Lower lobe of right lung (tissue), 2 donors: Measurements from ENCODE around the gene TAS1R1. TPM values are rescaled to one million over a fixed set of nuclear protein-coding genes. Genes with fewer than 3 reads are reported as not detected.

Experiments used
- ATAC-seq, 2 donors: fragments of 200-7000 bp; cut with Tn5 transposase; one replicate each; pipeline ENCODE4 v1.9.1; 2020 to 2022; ENCODE audit warnings: mild to moderate bottlenecking in 2 of 2, moderate library complexity in 2 of 2
- DNase-seq: peaks from one replicate; pipeline ENCODE4 v3.0.0-alpha.2; 2020
- H3K27ac ChIP-seq: fragments of 200-600 bp; one replicate; pipeline ENCODE4 v1.8.0; 2022
- H3K27me3 ChIP-seq: fragments of 200-600 bp; one replicate; pipeline ENCODE4 v1.8.0; 2022; ENCODE audit warnings: low read depth
- H3K36me3 ChIP-seq: fragments of 200-600 bp; one replicate; pipeline ENCODE4 v1.8.0; 2022; ENCODE audit warnings: mild to moderate bottlenecking
- H3K4me1 ChIP-seq: fragments of 200-600 bp; one replicate; pipeline ENCODE4 v1.8.0; 2022
- H3K4me3 ChIP-seq: fragments of 200-600 bp; one replicate; pipeline ENCODE4 v1.8.0; 2022; ENCODE audit warnings: mild to moderate bottlenecking
- H3K9me3 ChIP-seq: fragments of 200-600 bp; one replicate; pipeline ENCODE4 v1.8.0; 2022
- intact Hi-C: fragments of 100-400 bp; cut with DNase I; formaldehyde crosslinking; loops from one replicate; pipeline ENCODE4 v1.11.0; 2022
- long read RNA-seq: library from polyadenylated mRNA; unstranded; transcript quantifications from one replicate; pipeline ENCODE4 v2.0.0, GENCODE V29; 2021
- total RNA-seq: library from RNA; stranded (reverse); fragmentation: NEBNext Ultra II Directional; extraction: Animal tissue kit (Norgen Biotek cat#: 25700); gene quantifications from one replicate; pipeline ENCODE4 v1.2.1, GENCODE V29; 2021
- TF ChIP-seq, protein P1 (sequence below): fragments of 200-600 bp; IDR thresholded peaks from one replicate; pipeline ENCODE4 v1.8.0; 2022; ENCODE audit warnings: antibody characterized with exemption, mild to moderate bottlenecking
- donor health status: DM: no; HTN: yes; CAD: no; lungs with severe emphysema.

The TAS1R1 gene
- 0.27 TPM for total RNA-seq
- long read RNA-seq, partial matches to known transcripts = 0 of 3 reads
- long read RNA-seq, other reads (novel, unspliced or antisense) = 2 of 3 reads

- ATAC-seq (peak; percentile 28 to 47), DNase-seq (peak; percentile 59)
- H3K9me3 ChIP-seq = no peaks in the 10 kb centered on the region
Observed at GRCh38 chr1:6554907-6555778, at the start of gene TAS1R1. Gene TAS1R1 (plus strand): TSS chr1:6555307. CDS start chr1:6555374, 67 bp downstream.

GRCh38 chr1:6505367-6506209 lies 49.5 kb upstream of the TAS1R1 start:
- peaks cover 14% of the 10 kb centered on the region for H3K4me1 ChIP-seq

More at GRCh38 chr1:6554907-6555778, at the start of gene TAS1R1:
- H3K4me3 ChIP-seq = peak within 1 kb of the TSS; percentile 99
- H3K4me1 ChIP-seq = peaks cover 19% of the 10 kb centered on the region
- H3K27me3 ChIP-seq = no peaks in the 10 kb centered on the region
- H3K27ac ChIP-seq = peak within 1 kb of the TSS; percentile 84
- peaks cover 10% of the 10 kb centered on the region for H3K36me3 ChIP-seq
- TF ChIP-seq, protein P1, sequence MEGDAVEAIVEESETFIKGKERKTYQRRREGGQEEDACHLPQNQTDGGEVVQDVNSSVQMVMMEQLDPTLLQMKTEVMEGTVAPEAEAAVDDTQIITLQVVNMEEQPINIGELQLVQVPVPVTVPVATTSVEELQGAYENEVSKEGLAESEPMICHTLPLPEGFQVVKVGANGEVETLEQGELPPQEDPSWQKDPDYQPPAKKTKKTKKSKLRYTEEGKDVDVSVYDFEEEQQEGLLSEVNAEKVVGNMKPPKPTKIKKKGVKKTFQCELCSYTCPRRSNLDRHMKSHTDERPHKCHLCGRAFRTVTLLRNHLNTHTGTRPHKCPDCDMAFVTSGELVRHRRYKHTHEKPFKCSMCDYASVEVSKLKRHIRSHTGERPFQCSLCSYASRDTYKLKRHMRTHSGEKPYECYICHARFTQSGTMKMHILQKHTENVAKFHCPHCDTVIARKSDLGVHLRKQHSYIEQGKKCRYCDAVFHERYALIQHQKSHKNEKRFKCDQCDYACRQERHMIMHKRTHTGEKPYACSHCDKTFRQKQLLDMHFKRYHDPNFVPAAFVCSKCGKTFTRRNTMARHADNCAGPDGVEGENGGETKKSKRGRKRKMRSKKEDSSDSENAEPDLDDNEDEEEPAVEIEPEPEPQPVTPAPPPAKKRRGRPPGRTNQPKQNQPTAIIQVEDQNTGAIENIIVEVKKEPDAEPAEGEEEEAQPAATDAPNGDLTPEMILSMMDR = no peak
- intact Hi-C loops = no loop called here

DNA sequence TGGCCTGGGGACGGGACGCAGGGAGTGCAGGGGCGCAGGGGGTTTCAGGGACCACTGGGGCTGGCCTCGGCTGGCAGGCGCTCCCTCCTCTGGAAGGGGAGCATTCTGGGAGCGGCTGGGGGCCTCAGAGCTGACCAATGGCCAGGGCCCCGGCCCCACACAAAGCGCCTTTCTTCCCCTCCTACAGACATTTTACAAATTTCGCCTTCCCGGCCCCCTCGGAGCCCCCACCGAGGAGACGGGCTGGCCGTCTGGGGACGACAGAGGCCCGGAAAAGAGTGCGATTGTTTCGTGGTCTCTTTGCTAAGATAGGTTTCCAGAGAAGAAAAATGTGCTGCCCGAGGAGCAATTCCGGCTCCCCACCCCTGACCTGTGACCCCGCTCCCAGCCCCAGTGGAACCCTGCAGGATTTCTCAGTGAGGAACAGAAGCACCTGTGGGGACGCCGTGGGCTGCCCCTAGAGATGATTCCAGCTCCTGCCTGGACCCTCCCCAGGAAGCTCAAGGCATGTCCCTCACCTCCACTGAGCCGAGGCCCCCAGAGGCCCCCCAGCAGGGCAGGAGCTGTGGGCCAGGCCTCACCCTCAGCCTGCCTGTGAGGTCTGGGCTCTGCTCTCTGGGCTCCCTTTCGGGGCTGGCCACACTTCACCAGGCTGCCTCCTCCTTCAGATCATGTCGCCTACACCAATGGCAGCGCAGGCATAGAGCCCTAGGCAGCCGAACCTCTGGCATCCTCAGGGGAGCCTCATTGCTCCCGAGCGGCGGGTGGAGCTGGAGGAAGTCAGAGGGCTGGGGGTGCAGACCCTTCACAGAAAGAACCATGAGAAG lies 48.7 kb upstream of the TAS1R1 start:
- ATAC-seq (no peak), DNase-seq (no peak)
- TF ChIP-seq, protein P1 = no peak
- Histone ChIP-seq H3K27me3 (no peaks in the 10 kb centered on the region), H3K4me3 (no peak overlapping the region), H3K27ac (no peak overlapping the region), H3K36me3 (no peaks in the 10 kb centered on the region), H3K4me1 (peaks cover 14% of the 10 kb centered on the region), H3K9me3 (no peaks in the 10 kb centered on the region)
- intact Hi-C loops = no loop called here

More at GRCh38 chr1:6505367-6506209, 49.5 kb upstream of the TAS1R1 start:
- no peaks in the 10 kb centered on the region for H3K27me3 ChIP-seq
- ATAC-seq (no peak), DNase-seq (no peak)
- TF ChIP-seq, protein P1 = no peak
- H3K4me3 ChIP-seq = no peak overlapping the region
- H3K9me3 ChIP-seq = no peaks in the 10 kb centered on the region
- H3K36me3 ChIP-seq = no peaks in the 10 kb centered on the region
- intact Hi-C loops = no loop called here
- no peak overlapping the region for H3K27ac ChIP-seq

DNA sequence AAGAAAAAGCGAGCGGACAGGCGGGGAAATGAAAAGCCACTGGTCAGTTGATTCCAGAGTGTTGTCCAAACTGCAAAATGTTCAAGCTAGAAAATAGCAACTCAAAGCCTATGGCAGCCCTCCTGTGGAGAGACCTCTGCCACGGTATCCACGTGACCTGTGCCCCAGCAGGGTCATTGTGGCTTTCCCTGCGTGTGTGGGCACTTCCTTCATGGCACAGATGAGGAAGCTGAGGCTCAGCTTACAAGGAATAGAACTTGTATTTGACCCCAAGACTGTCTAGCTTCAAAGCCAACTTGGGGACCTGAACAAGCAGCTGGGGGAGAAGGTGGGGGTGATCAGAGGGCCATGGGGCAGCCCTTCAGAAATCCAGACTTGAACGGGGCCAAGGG lies 48.1 kb upstream of the TAS1R1 start:
- Histone ChIP-seq H3K27ac (no peak overlapping the region), H3K36me3 (no peaks in the 10 kb centered on the region), H3K4me3 (no peak overlapping the region), H3K4me1 (peaks cover 10% of the 10 kb centered on the region), H3K9me3 (no peaks in the 10 kb centered on the region), H3K27me3 (no peaks in the 10 kb centered on the region)
- DNase-seq (no peak), ATAC-seq (peak; percentile 36 to 41)
- intact Hi-C loops = no loop called here
- TF ChIP-seq, protein P1 = no peak

GRCh38 chr1:6507461-6507911 lies 47.6 kb upstream of the TAS1R1 start:
- Histone ChIP-seq H3K36me3 (no peaks in the 10 kb centered on the region), H3K4me1 (peaks cover 5% of the 10 kb centered on the region), H3K27ac (no peak overlapping the region), H3K27me3 (no peaks in the 10 kb centered on the region), H3K4me3 (no peak overlapping the region), H3K9me3 (no peaks in the 10 kb centered on the region)
- intact Hi-C loops = no loop called here
- ATAC-seq (no peak), DNase-seq (no peak)
- TF ChIP-seq, protein P1 = no peak
